Measurements from ENCODE around the gene SLFN12.
"Not testable (repeated sequence)": the region's sequence is repeated elsewhere in the genome, so short reads cannot be mapped to it uniquely, and the experiment has no call there.

SLFN12 gene

DNA sequence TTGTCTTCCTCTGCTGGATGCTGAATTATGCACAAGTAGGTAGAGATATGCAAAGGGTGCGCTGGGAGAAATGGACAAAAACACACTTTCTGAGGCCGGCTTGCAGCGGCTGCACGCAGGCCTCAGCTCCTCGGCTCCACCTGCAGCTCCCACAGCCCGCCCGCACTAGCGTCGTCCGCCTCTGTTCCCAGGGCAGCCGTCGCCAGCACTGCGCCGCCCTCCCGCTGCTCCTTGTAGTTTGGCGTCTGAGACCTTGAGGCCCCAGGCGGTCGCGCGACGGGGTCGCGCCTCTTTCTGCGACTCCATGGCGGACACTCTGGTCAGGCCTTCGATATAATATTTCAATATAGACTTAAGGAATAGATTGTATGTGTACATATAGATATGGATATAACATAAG lies 24.8 kb downstream of the SLFN12 start:
- DNase-seq (ENCODE audit: low read depth) = no peak

DNA sequence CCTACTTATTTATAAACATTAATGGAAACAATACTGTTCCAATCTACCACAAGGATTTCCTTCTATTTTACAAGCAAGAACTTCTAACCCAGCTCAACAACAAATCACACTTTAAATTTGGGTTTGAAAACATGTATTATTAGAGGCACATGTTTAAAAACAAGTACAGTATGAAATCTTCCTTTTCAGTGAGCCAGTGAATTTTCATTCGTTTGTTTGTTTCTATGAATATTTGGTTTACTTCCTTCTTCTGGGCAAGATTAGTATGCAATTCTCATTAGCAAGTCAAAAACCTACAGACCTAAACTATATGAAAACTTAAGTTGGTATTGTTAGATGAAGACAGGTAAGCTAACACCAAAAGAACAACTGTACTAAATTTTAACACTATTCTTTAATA lies 25.7 kb downstream of the SLFN12 start:
- no peak for DNase-seq (ENCODE audit: low read depth)

DNA sequence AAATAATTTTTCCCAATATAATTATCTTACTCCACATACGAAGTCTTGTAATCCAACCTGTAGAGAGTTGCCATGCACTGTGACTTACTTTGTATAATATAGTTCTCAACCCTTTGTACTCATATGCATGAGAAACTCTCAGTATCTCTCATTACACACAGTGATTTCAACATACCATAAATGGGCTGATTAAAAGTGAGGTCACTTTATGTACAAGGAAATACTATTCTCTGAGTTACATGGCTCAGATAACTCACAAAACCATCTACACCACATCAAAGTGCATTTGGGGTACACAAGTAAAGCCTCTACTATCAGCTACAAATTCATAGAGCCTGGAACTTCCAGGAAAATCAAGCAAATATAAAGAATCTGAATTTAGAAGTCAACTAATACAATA lies 27.9 kb downstream of the SLFN12 start:
- no peak for DNase-seq (ENCODE audit: low read depth)

DNA sequence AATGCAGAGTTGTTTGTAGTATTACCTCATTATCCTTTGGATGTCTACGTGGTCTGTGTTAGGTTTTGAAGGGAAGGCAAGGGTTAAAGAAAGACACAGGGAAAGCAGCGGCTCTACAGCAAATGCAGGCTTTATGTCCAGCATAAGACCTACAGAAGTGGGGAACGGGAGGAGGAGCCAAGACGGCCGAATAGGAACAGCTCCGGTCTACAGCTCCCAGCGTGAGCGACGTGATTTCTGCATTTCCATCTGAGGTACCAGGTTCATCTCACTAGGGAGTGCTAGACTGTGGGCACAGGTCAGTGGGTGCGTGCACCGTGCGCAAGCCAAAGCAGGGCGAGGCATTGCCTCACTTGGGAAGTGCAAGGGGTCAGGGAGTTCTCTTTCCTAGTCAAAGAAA lies 38.5 kb downstream of the SLFN12 start:
- DNase-seq (ENCODE audit: low read depth) = not testable (repeated sequence)

DNA sequence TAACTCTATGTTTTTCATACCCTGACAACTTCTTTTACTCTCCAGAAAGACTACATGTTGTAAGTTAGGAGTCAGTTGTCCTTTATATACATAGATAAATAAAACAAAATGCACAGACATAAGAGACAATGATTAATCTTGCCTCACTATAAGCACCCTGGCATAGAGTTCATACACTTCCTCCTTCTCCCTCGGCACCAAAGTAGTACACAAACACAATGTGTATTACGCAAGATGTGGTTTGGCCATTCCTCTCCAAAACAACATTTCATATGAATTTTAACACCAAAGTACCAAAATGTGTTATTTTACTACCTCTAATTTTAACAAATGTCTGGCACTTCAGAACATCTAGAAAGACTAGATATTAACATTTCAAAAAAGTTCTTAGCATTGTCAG lies 41.6 kb downstream of the SLFN12 start:
- no peak for DNase-seq (ENCODE audit: low read depth)

DNA sequence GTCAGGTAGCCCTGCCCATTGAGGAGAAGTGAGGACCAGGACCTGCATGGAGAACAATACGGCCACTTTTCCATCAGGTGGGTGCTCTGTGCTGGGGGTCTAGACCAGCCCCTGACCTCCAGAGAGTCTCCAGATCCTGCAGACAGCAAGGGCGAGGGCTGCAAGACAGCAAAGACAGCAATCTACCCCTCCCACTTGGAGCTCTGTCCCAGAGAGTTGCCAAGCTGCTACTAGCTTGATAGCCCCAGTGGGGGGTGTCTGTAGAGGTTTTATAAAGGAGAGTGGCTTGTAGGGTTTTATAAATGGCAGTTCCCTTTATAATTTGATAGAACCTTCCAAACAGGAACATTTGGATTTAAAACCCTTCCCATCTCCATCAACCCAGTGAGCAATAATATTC lies 42.1 kb downstream of the SLFN12 start:
- DNase-seq (ENCODE audit: low read depth) = no peak

DNA sequence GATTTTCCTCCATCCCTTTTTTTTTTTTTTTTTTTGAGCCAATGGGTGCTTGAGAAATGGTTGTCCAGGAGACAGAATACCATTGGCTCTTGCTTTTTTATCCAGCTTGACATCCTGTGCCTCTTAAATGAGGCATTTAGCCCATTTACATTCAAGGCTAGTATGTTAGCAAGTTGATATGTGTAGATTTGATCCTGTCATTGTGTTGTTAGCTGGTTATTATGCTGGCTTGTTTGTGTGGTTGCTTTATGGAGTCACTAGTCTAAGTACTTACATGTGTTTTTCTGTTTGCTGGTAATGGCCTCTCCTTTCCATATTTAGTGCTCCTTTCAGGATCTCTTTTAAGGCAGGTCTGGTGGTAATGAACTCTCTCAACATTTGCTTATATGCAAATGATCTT lies 44.8 kb downstream of the SLFN12 start:
- DNase-seq (ENCODE audit: low read depth) = no peak

DNA sequence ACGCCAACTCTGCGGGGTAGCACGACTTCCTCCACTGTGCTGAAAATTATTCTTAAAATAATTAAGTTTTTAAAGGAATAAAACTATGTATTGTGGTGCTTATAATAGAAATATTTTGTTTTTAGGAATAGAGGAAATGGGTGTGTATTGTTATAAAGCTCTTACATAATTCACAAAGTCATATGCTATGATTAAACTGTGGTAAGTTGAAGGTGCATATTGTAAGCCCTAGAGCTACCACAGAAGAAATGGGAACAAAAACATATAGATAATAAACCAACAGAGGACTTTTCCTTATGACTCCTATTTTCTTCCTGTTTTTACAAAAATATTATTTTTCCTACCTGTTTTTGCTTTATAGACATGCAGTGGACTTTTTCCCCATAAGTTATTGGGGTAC lies 54.6 kb downstream of the SLFN12 start:
- no peak for DNase-seq (ENCODE audit: low read depth)

DNA sequence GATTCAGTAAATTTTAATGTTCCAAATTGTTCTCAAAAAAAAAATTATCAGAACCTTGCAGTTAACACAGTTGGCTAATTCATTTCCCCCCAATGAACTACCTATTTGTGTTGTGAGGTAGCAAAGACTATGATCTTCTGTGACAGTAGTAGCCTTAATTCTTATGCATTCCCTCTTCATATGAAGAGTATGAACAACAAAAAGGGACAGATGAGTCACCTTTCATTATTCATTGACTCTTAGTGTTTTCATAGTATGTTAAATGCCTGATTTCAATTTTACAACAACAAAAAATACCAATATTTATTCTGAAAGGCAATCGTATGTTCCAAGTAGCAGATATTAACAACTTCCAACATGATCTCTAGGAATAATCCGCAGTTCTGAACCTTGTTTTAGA lies 55.2 kb downstream of the SLFN12 start:
- no peak for DNase-seq (ENCODE audit: low read depth)

DNA sequence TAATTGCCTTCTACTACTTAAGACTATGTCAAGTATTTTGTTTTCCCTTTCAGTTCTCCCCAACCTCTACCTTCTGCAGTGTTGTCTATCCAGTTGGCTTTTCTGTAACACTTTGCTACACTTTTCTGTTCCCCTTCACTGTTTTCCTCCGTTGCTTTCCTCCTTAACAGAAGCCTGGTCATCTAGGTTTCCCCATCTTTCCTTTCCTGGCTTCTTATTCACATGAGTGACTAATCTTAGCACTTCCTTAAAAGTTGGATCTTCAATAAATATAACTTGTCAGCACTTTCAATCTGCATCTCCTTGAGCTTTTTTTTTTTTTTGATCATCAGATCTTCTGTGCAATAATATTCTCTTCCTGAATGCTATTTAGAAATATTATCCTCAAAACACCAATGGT lies 56.1 kb downstream of the SLFN12 start:
- DNase-seq (ENCODE audit: low read depth) = no peak

DNA sequence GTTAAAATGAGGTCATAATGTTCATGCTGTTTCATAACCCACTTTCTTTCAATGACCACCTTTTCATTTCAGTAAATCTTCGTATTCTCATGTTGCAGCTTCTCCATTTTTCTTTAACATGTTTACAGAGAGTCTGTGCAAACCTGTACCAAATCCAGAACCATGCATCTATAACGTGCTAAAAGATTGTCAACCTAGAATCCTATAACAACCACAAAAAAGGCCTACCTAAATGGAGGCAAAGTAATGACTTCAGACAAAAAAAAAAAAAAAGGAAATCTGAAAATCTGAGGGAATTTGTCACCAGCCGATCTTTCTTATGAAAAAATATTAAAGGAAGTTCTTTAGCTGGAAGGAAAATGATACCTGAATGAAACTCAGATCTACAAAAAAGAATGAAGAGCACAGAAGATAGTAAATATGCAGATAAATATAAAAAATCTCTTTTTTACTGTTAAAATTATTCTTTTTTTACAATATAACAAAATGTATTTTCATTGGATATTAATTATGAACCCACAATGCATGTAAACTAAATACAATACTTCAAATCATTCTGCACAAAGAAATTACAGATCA lies 57.4 kb downstream of the SLFN12 start:
- DNase-seq (ENCODE audit: low read depth) = no peak

DNA sequence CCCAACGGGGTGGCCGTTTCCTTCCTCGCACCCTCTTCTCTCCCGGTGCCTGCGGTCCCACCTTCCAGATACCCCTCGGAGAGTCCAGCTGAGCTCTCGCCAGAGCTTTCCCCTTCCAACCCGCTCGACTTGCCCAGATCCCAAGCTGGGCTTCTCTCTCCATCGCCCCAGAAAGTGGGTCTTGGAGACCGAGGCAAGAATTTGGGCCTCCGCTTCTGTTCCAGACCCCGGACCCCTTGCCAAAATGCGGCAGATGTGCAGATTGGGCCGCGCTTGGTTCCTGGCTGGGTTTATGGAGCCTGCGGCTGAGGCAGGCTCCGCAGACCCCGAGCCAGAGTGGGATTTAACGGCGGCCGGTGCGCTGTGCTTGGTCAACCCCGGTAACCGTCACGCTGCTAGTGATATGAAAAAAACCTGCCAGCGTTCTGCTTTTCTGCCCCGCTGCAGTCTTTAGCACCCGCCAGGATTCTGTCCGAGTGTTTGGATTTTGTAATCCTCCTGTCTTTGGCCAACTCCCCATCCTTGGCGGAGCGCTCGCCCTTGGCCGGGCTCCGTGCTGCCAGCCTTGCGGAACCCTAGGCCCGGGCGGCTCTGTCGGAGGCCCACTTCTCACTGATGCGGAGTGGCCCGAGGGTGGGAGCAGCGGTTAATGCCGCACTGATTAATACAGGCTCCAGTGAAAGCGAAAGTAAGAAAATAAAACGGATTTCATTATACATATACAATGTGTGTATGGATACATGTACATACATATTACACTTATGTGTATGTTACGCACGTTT lies 58.1 kb downstream of the SLFN12 start:
- DNase-seq (ENCODE audit: low read depth) = peak; percentile 3

DNA sequence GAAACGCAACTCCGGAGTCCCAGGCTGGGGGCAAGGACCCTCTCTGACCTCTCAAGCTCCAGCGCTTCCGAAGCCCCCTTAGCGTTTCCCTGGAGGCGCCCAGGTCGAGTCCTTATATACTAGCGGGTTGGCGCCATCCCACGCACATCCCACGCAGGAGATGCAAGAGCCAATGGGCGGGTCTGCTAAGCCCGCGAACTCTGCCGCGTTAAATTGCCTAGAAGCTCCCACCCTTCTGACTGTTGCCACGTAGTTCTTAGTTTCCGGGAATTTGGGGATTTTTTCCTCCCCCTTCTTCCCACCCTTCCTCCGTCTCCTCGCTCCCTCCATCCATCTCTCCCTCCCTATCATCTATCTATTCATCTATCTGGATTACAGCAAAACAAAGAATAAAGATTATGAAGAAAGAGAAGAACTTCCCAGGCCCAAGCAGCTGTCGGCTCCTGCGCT lies 58.7 kb downstream of the SLFN12 start, which contains the start of gene SLFN11:
Gene SLFN11 (minus strand): TSS at position 88 of the 450 bp plus-strand sequence. CDS start 9,814 bp downstream, outside the sequence.
- peak; percentile 63 for DNase-seq (ENCODE audit: low read depth)

DNA sequence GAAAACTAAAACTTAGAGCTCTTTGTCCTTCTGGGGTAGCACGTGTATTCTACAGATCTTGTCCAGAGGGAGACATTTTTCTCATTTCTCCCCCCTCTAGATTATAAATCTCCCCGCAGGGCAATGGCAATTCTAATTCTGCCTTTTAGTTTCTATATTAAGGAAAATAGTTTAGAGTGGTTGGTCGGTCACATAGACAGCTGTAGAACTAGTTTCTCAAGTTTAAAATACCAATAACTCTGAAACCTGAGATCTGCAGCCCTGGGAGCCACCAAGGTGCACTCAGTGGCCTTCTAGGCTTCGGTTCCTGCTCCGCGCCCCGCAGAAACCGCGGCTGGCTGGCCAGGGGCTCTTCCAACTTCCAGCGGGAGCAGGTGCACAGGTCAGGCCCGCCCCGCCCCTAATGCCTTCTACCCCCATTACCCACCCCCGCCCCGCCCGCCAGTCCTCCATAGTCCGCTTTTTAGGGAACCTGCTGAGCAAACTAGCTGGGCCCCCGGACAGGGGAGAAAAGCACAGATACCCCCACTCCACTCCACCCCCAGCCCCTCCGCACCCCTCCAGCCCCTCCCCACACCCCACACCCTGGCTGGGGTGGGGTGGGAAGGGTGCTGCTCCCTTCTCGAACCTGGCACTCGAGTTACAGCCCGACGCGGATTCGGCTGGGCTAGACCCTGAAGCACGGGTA lies 59.3 kb downstream of the SLFN12 start:
- DNase-seq (ENCODE audit: low read depth) = peak; percentile 4

DNA sequence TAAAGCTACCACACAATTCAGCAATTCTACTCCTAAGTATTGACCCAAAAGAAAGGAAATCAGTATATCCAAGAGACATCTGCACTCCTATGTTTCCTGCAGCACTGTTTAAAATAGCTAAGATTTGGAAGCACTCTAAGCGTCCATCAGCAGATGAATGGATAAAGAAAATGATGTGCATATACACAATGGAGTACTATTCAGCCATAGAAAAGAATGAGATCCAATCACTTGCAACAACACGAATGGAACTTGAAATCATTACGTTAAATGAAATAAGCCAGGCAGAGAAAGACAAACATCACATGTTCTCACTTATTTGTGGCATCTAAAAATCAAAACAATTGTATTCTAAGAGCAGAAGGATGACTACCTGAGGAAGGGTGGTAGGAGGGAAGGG lies 60.4 kb downstream of the SLFN12 start:
- DNase-seq (ENCODE audit: low read depth) = no peak

DNA sequence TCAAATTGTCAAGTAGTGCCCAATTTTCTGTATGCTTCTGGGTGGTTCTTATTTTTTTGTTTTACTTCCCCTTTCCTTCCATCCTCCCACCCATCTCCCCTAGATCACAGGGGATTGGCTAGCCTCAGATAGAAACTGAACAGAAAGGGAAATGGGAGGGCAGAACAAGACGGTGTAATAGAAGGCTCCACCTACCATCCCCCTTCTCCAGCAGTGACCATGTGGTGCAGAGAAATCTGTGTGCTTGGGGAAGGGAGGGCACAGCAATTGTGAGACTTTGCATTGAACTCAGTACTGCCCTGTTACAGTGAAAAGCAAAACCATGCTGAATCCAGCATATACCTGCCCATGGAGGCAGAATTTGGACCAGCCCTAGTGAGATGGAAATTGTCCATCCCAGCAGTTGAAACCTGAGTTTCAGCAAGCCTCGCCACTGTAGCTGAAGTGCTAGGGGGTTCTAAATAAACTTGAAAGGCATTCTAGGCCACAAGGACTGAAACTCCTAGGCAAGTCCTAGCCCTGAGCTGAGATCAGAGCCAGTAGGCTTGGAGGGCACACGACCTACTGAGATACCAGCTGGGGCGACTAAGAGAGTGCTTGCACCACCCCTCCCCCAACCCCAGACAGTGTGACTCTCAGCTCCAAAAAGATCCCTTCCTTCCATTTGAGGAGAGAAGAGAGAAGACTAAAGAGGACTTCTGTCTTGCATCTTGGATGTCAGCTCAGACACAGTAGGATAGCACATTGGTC lies 64.0 kb downstream of the SLFN12 start:
- no peak for DNase-seq (ENCODE audit: low read depth)

DNA sequence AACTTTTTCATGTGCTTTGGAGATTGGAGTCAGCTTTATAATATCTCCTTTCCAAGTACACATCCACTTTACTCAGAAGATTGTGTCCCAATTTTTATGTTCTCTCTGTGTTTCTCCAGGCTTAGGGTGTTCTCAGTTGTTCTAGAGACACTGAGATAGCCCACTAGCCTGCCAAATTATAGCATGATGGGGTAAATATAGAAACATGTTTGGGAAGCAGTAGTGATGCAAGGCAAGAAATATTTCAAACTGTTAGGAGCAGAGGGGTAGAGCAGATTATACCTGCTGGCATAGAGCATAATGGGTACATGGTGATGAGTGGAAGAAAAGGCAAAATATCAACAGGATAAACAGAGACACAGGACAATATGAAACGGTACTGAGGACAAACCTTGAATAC lies 71.3 kb downstream of the SLFN12 start:
- DNase-seq (ENCODE audit: low read depth) = no peak
